ENCODE measurements around the gene MGAT1.

Gene MGAT1

DNA sequence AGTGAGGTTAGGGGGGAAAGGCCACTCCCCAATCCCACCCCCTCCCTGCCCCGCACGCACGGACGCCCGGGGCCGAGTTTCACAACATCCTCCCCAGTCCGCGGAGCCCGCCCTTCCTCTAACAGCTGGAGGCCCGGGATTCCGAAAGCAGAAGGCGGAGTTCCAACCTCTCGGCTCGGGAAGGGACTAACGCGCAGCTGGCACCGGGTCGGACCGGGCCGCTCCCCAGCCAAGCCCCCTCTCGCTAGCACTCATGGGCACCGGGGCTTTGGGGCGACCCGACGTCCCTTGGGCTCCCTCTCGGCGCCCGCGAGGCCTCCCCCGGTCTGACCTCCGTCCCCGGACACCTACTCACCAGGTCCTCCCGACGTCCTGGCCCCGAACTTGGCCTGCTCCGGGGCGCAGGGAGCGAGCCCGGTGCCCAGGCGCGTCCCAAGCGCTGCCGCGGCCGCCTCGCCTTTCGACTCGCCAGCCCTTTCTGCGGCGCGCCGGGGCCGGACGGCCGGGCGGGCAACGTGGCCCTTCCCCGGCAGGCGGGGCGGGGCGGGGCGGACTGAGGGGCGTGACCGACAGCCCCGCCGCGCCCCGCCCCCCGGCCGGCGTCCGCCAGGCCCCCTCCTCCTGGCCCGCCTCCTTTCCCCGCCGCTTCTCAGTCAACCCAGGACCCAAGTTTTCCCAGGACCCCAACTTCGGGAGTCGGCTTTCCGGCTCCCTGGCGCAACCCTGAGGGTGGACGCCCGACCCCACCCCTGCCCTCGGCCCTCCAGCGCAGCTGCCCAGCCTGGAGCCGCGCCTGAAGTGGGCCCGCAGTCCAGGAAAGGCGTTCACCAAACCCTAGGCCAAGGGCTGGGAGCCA lies at the start of gene MGAT1:
MGAT1 (minus strand) TSS at position 482 of the 856 bp plus-strand sequence. CDS start 9,835 bp downstream, outside the sequence.
- DNase-seq (ENCODE audit: low read depth, low spot score), result peak; percentile 81
- in situ Hi-C loops (cut with HindIII; ENCODE audit: low sequenced_read_pairs), result no loop called here
- peak within 1 kb of the TSS; percentile 79 for H3K4me3 ChIP-seq (ENCODE audit: low read depth, low read length)
- TF ChIP-seq, protein P1, sequence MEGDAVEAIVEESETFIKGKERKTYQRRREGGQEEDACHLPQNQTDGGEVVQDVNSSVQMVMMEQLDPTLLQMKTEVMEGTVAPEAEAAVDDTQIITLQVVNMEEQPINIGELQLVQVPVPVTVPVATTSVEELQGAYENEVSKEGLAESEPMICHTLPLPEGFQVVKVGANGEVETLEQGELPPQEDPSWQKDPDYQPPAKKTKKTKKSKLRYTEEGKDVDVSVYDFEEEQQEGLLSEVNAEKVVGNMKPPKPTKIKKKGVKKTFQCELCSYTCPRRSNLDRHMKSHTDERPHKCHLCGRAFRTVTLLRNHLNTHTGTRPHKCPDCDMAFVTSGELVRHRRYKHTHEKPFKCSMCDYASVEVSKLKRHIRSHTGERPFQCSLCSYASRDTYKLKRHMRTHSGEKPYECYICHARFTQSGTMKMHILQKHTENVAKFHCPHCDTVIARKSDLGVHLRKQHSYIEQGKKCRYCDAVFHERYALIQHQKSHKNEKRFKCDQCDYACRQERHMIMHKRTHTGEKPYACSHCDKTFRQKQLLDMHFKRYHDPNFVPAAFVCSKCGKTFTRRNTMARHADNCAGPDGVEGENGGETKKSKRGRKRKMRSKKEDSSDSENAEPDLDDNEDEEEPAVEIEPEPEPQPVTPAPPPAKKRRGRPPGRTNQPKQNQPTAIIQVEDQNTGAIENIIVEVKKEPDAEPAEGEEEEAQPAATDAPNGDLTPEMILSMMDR (IDR thresholded peaks at IDR 0.05; ENCODE audit: low read depth, low read length), result no peak

DNA sequence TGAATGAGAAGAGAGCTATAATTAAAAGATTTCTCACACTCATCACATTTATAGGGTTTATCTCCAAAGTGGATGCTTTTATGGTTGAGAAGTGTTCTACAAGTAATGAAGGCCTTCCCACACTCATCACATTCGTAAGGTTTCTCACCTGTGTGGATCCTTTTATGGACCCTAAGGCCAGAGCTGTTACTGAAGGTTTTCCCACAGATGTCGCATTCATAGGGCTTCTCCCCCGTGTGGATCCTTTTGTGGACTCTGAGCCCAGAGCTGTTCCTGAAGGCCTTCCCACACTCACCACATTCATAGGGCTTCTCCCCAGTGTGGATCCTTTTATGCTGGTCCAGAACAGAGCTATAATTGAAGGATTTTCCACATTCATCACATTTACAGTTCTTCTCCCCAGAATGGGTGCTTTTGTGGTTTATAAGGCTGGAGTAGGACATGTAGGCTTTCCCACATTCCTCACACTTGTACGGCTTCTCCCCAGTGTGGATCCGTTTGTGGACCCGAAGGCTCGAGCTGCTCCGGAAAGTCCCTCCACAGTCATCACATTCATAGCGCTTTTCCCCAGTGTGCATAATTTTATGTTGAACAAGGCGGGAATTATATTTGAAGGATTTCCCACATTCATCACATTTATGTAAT lies 48.0 kb upstream of the MGAT1 start:
- TF ChIP-seq, protein P1 (IDR thresholded peaks at IDR 0.05; ENCODE audit: low read depth, low read length), result no peak
- in situ Hi-C loops (cut with HindIII; ENCODE audit: low sequenced_read_pairs), result no loop called here
- no peak overlapping the region for H3K4me3 ChIP-seq (ENCODE audit: low read depth, low read length)
- DNase-seq (ENCODE audit: low read depth, low spot score), result no peak

DNA sequence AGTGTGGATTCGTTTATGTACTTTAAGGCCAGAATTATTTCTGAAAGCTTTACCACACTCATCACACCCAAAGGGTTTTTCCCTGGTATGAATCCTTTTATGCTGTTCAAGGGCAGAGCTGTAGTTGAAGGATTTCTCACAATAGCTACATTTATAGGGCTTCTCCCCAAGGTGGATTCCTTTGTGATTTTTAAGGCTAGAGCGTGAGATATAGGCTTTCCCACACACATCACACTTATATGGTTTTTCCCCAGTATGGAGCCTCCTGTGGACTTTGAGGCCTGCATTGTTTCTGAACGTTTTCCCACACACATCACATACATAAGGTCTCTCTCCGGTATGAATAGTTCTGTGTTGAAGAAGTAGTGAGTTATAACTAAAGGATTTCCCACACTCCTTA lies 47.2 kb upstream of the MGAT1 start:
- in situ Hi-C loops (cut with HindIII; ENCODE audit: low sequenced_read_pairs), result no loop called here
- no peak for DNase-seq (ENCODE audit: low read depth, low spot score)
- no peak overlapping the region for H3K4me3 ChIP-seq (ENCODE audit: low read depth, low read length)
- TF ChIP-seq, protein P1 (IDR thresholded peaks at IDR 0.05; ENCODE audit: low read depth, low read length), result no peak

DNA sequence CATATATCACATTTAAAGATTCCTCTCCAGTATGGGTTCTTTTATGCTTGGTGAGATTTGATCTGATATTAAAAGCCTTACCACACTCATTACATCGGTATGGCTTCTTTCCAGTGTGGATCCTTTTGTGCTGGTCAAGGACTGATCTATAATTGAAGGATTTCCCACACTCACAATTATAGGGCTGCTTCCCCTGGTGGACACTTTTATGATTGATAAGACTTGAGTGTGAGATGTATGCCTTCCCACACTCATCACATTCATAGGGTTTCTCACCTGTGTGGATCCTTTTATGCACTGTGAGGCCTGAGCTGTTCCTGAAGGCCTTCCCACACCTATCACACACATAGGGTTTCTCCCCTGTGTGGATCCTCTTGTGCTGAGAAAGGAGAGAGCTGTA lies 46.3 kb upstream of the MGAT1 start:
- in situ Hi-C loops (cut with HindIII; ENCODE audit: low sequenced_read_pairs), result no loop called here
- TF ChIP-seq, protein P1 (IDR thresholded peaks at IDR 0.05; ENCODE audit: low read depth, low read length), result no peak
- DNase-seq (ENCODE audit: low read depth, low spot score), result no peak
- no peak overlapping the region for H3K4me3 ChIP-seq (ENCODE audit: low read depth, low read length)

DNA sequence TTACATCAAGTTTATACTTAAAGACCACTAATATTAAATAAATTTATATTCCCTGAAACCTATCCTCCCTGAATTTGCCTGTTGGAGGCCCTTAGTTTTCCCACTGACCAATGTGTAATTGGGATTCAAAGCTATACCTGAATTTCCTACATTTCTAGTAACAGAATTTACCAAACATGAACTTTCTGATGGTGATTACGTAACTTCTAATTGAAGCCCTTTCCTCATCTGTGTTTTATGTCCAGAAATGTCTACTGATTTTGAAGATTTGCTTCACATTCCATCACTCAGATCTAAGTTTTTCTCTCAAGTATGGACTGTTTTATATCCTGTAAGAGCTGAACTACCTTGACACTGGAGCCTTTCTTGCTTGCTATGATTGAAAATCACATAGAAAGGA lies 45.7 kb upstream of the MGAT1 start:
- H3K4me3 ChIP-seq (ENCODE audit: low read depth, low read length), result no peak overlapping the region
- no peak for DNase-seq (ENCODE audit: low read depth, low spot score)
- in situ Hi-C loops (cut with HindIII; ENCODE audit: low sequenced_read_pairs), result no loop called here
- TF ChIP-seq, protein P1 (IDR thresholded peaks at IDR 0.05; ENCODE audit: low read depth, low read length), result no peak

DNA sequence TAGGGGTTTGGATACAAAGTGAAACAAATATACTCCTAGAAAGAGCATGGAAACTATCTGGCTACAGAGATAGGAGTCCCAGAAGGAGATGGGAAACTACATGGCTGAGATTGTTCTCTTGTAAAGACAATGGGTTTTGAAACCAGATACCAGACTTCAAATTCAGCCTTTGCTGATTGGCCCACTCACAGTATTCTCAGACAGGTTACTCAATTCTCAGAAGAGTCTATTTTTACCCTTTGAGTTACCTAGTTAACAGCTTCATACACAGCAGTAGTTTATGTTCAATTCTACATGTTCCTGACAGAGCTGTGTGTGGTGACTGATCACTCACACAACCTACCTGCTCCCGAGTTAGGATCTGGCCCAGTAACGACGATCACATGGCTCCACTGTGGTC lies 44.4 kb upstream of the MGAT1 start:
- in situ Hi-C loops (cut with HindIII; ENCODE audit: low sequenced_read_pairs), result no loop called here
- DNase-seq (ENCODE audit: low read depth, low spot score), result no peak

More for the DNA sequence above, 44.4 kb upstream of the MGAT1 start:
- H3K4me3 ChIP-seq (ENCODE audit: low read depth, low read length), result no peak overlapping the region
- TF ChIP-seq, protein P1 (IDR thresholded peaks at IDR 0.05; ENCODE audit: low read depth, low read length), result no peak
